Measurements from ENCODE around the gene PI4KB. TPM values are rescaled to one million over a fixed set of nuclear protein-coding genes. Genes with fewer than 3 reads are reported as not detected.

The PI4KB gene
- total and polyA plus RNA-seq, 9 of the 15 experiments (the other 6 are each of a cell fraction or from before 2014, with no cell fraction given), result 3.1 to 65.4 (median 45.1) TPM

DNA sequence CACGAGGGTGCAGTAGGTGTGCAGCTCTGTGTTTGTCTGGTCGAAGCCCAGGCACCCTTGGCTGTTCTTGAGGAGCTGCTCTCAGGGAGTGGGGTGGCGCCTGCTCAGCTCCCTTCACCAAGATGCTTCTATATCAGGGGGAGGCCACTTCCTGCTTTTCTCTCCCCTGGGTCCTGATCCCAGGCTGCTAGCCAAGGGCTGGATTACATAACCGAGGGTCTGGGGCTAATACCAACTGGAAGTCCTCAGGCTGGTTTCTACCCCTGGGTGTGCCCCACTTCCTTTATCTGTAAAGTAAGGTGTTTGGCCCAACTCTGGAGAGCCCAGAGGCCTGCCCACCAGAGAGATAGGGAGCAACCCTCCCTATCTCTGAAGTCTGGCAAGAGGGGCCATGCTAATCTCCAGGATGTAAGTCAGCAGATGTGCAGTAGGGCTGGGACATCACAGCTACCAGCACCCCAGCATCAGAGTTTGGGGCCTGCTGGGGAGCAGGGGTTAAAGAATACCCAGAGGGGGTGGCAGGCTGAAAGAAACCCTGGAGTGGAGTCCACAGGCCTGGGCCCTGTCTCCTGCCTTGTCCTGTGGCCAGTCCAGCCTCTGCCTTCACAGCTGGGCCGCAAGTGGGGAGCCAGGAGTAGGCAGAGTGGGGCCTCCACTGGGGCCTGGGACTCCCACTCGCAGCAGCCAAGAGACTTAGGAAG lies 43.1 kb upstream of the PI4KB start (continued):
- no peak for TF ChIP-seq ZNF668 (CRISPR knock-in tag; IDR thresholded peaks at IDR 0.05)
- TF ChIP-seq LEF1 (IDR thresholded peaks at IDR 0.05), result no peak
- no peak for TF ChIP-seq PTBP1 (IDR thresholded peaks at IDR 0.05; ENCODE audit: low read depth, low read length)
- TF ChIP-seq, protein P1, sequence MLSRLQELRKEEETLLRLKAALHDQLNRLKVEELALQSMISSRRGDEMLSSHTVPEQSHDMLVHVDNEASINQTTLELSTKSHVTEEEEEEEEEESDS (CRISPR knock-in tag; IDR thresholded peaks at IDR 0.05), result no peak
- no peak for TF ChIP-seq EHMT2 (IDR thresholded peaks at IDR 0.05)
- TF ChIP-seq, protein P2, sequence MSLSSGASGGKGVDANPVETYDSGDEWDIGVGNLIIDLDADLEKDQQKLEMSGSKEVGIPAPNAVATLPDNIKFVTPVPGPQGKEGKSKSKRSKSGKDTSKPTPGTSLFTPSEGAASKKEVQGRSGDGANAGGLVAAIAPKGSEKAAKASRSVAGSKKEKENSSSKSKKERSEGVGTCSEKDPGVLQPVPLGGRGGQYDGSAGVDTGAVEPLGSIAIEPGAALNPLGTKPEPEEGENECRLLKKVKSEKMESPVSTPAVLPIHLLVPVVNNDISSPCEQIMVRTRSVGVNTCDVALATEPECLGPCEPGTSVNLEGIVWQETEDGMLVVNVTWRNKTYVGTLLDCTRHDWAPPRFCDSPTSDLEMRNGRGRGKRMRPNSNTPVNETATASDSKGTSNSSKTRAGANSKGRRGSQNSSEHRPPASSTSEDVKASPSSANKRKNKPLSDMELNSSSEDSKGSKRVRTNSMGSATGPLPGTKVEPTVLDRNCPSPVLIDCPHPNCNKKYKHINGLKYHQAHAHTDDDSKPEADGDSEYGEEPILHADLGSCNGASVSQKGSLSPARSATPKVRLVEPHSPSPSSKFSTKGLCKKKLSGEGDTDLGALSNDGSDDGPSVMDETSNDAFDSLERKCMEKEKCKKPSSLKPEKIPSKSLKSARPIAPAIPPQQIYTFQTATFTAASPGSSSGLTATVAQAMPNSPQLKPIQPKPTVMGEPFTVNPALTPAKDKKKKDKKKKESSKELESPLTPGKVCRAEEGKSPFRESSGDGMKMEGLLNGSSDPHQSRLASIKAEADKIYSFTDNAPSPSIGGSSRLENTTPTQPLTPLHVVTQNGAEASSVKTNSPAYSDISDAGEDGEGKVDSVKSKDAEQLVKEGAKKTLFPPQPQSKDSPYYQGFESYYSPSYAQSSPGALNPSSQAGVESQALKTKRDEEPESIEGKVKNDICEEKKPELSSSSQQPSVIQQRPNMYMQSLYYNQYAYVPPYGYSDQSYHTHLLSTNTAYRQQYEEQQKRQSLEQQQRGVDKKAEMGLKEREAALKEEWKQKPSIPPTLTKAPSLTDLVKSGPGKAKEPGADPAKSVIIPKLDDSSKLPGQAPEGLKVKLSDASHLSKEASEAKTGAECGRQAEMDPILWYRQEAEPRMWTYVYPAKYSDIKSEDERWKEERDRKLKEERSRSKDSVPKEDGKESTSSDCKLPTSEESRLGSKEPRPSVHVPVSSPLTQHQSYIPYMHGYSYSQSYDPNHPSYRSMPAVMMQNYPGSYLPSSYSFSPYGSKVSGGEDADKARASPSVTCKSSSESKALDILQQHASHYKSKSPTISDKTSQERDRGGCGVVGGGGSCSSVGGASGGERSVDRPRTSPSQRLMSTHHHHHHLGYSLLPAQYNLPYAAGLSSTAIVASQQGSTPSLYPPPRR (CRISPR knock-in tag; IDR thresholded peaks at IDR 0.05; ENCODE audit: borderline replicate concordance), result no peak
- TF ChIP-seq, protein P3, sequence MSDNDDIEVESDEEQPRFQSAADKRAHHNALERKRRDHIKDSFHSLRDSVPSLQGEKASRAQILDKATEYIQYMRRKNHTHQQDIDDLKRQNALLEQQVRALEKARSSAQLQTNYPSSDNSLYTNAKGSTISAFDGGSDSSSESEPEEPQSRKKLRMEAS (CRISPR knock-in tag; IDR thresholded peaks at IDR 0.05), result no peak
- no peak for TF ChIP-seq KAT8 (IDR thresholded peaks at IDR 0.05; ENCODE audit: low read depth)
- no peak for TF ChIP-seq ZNF431 (CRISPR knock-in tag; IDR thresholded peaks at IDR 0.05)
- no peak for TF ChIP-seq RBM25 (IDR thresholded peaks at IDR 0.05; ENCODE audit: low read depth, low read length, severe bottlenecking)
- no peak for TF ChIP-seq TRIM28 (IDR thresholded peaks at IDR 0.05)
- TF ChIP-seq NR2C2 (CRISPR knock-in tag; IDR thresholded peaks at IDR 0.05), result no peak
- TF ChIP-seq NR2C2 (tag; IDR thresholded peaks at IDR 0.05), result no peak
- TF ChIP-seq GTF2E2 (tag; IDR thresholded peaks at IDR 0.05), result no peak
- TF ChIP-seq MTA3 (IDR thresholded peaks at IDR 0.05; ENCODE audit: borderline replicate concordance), result 0 out of 2 replicates have a peak, but pooled peaks have one; percentile 51
- TF ChIP-seq ESRRB (CRISPR knock-in tag; IDR thresholded peaks at IDR 0.05; ENCODE audit: borderline replicate concordance), result no peak
- TF ChIP-seq NCOR1 (IDR thresholded peaks at IDR 0.05), result peak; percentile 79; the same call in 1 of the 2 replicates
- TF ChIP-seq KDM1A (IDR thresholded peaks at IDR 0.05), result peak in 1 of 2 experiments; percentile 28; a peak in 1 of 4 replicates
- TF ChIP-seq BRF1 (IDR thresholded peaks at IDR 0.05; ENCODE audit: borderline replicate concordance, extremely low read depth, insufficient read length), result no peak
- TF ChIP-seq, protein P4, sequence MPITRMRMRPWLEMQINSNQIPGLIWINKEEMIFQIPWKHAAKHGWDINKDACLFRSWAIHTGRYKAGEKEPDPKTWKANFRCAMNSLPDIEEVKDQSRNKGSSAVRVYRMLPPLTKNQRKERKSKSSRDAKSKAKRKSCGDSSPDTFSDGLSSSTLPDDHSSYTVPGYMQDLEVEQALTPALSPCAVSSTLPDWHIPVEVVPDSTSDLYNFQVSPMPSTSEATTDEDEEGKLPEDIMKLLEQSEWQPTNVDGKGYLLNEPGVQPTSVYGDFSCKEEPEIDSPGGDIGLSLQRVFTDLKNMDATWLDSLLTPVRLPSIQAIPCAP (CRISPR knock-in tag; IDR thresholded peaks at IDR 0.05; ENCODE audit: borderline replicate concordance), result no peak
- TF ChIP-seq, protein P5, sequence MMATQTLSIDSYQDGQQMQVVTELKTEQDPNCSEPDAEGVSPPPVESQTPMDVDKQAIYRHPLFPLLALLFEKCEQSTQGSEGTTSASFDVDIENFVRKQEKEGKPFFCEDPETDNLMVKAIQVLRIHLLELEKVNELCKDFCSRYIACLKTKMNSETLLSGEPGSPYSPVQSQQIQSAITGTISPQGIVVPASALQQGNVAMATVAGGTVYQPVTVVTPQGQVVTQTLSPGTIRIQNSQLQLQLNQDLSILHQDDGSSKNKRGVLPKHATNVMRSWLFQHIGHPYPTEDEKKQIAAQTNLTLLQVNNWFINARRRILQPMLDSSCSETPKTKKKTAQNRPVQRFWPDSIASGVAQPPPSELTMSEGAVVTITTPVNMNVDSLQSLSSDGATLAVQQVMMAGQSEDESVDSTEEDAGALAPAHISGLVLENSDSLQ (IDR thresholded peaks at IDR 0.05), result no peak
- TF ChIP-seq MTA2 (IDR thresholded peaks at IDR 0.05; ENCODE audit: low read depth), result no peak
- no peak for TF ChIP-seq ZNF551 (CRISPR knock-in tag; IDR thresholded peaks at IDR 0.05)
